Muscle of arm (tissue), 14 donors: ENCODE results near the gene TUBGCP5. TPM values are rescaled to one million over a fixed set of nuclear protein-coding genes. Genes with fewer than 3 reads are reported as not detected.
A peak's percentile ranks its signal among the peaks of the same experiment; 100 is the strongest.
"Not testable (repeated sequence)": the region's sequence is repeated elsewhere in the genome, so short reads cannot be mapped to it uniquely, and the experiment has no call there.

Experiments
- DNase-seq: peaks from one replicate; pipeline ENCODE4 v3.0.0-alpha.2; 2013
- long read RNA-seq, 11 donors: transcript quantifications; one replicate each; lab custom pipeline, GENCODE V29; 2026
- polyA plus RNA-seq, 12 donors: library from polyadenylated mRNA; unstranded; fragments of 120-200 nt; gene quantifications; one replicate each; pipeline ENCODE4 v1.2.1, GENCODE V29; 2013; ENCODE audit not compliant: insufficient read length in 12 of 12

Gene TUBGCP5
- 10 to 100 TPM in 10 of 12 donors, 1 to 10 TPM in 1, not detected in 1; 9.7 to 31.5 (median 16.2) TPM for polyA plus RNA-seq
- long read RNA-seq, donor 1, result 0 reads
- long read RNA-seq, donor 2, result 0 reads
- long read RNA-seq, donor 3, result 0 reads
- long read RNA-seq, donor 4, result 0 reads
- long read RNA-seq, donor 5, partial matches to known transcripts, result 0 of 1 reads
- long read RNA-seq, donor 5, other reads (novel, unspliced or antisense), result 0 of 1 reads
- long read RNA-seq, donor 6, result 0 reads
- long read RNA-seq, donor 7, result 0 reads
- long read RNA-seq, donor 8, result 0 reads
- long read RNA-seq, donor 9, partial matches to known transcripts, result 0 of 2 reads
- long read RNA-seq, donor 9, other reads (novel, unspliced or antisense), result 0 of 2 reads
- long read RNA-seq, donor 10, partial matches to known transcripts, result 0 of 2 reads
- long read RNA-seq, donor 10, other reads (novel, unspliced or antisense), result 0 of 2 reads
- long read RNA-seq, donor 11, result 0 reads

DNA sequence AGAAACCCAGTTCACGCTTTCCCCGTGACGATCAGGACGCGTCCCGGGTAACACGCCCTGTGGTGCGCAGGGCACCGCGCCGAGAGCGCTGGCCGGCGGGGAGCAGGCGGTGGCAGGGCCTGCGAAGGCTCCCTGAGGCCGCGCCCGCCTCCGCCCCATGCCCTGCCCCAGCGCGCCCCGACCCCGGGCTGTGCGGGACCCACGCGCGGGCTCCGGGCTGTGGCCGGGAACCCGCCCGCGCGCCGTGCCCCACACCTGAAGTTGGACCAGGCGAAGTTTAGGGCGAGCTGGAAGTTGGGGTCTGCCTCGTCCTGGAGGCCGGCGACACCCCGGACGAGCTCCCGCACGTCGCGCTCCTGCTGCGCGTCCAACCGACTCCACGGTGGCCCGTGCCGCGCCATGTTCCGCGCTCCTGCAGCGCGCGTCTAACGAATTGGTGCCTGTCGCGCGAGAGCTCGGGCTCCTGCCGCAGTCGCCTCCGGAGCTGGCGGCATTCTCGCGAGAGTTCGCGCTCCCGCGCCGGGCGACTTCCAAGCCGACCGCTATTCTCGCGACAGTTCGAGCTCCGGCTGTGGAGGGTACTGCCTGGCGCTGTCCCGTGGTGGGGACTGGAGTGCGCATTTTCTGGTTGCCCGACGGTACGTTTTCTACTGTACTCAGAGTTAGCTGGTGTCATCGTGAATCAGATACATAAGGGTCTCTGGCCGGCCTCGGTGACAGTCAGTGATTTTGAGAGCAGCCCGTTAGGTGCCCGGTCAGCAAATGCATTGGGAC, at the start of gene TUBGCP5:
Gene TUBGCP5 (minus strand): TSS at position 427 of the 774 bp plus-strand sequence. CDS start 26 bp downstream, at position 401.
- DNase-seq, result peak; percentile 98

DNA sequence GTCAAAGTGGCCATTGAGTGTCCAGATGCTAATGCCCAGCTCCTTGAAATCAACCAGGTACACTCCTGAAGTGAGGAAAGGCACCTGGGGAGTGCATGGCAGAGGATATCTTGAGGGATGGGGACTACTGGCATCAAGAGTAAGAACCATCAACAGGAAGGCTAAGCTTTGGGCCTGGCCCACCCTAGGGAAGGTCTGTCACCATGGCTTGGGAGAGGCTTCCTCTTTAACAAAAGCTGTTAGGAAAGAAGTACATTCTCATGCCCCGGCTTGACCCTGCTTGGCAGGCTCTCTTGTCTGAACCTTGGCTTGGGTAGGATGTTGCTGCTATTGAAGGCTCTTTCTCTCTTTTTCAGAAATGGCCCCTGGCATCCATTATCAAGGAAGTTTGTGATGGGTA, 43.7 kb upstream of the TUBGCP5 start:
- no peak for DNase-seq

DNA sequence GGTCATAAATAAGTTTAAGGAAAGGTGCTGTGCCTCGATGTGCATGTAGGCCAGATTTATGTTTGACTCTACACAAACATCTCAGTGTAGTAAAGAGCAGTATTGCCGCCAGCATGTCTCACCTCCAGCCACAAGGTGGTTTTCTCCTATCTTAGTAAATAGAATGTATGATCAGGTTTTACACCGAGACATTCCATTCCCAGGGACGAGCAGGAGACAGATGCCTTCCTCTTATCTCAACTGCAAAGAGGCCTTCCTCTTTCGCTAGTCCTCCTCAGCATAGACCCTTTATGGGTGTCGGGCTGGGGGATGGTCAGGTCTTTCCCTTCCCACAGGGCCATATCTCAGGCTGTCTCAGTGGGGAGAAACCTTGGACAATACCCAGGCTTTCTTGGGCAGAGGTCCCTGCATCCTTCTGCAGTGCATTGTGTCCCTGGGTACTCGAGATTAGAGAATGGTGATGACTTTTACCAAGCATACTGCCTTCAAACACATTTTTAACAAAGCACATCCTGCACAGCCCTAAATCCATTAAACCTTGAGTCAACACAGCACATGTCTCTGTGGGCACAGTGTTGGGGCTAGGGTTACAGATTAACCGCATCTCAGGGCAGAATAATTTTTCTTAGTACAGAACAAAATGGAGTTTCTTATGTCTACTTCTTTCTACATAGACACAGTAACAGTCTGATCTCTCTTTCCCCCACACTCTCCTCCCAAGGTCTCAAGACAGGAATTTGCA, 42.8 kb upstream of the TUBGCP5 start:
- not testable (repeated sequence) for DNase-seq

DNA sequence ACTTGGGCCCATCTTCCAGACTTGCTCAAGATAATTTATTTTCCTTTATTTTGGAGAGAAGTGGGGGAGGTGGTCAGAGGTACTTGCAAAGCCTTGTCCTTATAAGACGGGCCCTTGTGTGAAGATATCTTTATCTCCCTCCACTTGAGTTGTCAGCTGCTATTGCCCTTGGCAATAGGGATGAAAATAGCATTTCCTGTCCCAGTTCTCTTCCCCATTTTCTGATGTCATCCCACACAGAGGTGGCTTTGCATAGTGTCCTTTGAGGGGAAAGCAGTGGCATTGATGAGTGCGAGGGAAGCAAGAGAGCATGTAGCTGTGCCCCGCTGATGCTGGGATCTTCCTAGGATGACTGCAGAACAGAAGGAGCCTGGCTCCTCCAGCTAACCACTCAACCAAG, 41.9 kb upstream of the TUBGCP5 start:
- no peak for DNase-seq

DNA sequence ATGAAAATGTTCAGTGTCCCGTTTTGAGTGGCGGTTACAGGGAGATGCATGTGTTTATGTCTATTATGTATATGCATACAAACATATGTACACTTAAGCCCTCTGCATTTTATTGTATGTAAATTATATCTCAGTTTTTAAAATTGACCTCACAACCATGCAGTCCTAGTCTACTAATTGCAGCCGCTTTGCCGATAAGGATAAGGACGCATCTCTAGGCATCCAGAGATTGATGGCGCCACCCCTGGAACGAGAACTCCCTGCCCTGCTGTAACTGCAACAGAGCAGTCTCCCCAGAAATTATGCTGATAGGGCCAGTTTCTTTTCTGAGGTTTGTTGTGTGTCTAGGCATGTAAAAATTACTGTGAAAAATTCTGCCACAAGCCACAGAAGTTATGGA, 40.4 kb upstream of the TUBGCP5 start:
- DNase-seq, result no peak

DNA sequence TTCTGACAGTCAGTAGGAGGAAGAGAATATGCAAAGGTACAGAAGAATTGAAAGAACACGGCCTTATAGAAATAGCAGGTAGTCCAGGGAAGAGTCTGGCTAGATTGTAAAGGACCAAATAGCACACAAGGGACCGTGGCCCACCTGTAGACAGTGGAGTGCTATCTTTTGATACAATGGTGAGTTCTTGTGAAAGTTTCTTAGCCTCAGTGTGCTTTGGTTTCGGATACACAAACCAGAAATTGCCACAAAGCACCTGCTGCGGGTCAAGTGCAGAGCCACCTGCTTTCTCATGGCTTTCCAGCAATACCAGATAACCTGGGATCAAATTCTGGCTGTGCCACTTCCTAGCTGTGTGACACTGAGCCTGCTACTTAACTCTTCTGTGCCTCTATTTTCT, 36.6 kb upstream of the TUBGCP5 start:
- no peak for DNase-seq

DNA sequence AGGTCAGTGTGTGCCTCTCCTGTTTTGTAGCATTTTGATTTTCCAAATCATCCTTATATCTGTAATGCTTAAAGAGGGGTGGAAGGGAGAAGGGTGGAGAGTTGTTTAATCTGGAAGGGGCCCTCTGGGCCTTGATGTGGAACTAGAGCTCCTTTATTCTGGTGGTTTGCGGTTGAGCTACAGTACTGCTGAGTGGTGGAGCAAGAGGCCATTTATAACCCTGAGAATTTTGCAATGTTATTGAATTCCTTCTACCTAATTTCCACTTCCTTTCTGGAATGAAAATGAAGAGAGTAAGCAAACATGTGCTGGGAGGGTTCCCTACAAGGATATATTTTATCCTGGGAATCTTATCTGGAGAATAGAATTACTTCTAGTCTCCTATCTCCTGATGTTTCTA, 35.3 kb upstream of the TUBGCP5 start:
- DNase-seq, result no peak

DNA sequence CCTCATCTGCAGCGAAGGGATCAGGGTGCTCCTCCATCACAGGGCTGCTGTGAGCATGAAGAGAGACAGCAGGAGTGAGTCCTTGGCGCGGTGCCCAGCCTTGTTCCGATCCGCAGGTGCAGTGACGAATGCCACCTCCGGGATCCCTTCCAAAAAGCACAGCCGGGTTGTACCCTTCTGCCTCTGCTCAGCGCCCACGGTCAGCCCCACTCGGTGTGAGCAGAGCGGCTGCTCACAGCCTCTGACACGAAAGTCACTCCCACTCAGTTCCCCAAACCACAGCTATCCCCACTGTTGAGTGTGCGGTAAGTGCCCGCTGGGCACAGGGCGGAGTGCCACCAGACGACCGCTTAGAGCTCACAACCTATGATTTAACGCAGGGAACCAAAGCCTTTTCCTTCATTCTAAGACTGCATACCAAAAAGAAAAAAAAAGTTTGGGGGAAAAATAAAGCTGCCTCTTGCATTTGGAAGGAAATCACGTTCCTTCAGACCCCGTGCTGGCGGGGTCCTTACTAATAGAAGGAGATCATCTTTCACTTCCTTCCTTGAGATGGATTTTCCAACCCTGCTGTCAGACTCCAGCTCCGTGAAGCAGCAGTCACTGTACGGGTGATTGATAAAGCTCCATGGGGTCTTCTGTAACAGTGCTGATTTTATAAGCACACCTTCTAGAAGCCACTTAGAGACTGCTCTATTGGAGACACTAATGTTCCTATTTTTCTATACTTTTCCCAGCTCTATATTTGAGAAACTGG, 34.7 kb upstream of the TUBGCP5 start:
- DNase-seq, result no peak

DNA sequence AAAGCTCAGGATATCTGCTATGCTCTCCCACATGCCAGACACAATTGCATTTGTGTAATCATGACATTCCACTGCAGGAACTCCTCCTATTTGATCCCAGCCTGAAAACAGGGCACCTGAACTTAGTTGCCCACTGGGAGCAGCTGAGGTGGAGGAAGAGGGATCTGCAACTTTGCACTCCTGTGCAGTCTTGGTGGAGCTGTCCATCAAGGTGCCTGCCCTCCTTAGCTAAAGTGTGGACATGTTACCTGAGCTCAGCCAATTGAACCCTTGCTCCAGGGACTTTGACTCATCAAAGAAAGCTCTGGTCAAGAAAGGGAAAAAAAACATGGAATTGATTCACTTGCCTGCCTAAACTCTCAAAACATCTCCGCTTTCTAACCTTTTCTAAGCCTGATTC, 33.3 kb upstream of the TUBGCP5 start:
- no peak for DNase-seq

DNA sequence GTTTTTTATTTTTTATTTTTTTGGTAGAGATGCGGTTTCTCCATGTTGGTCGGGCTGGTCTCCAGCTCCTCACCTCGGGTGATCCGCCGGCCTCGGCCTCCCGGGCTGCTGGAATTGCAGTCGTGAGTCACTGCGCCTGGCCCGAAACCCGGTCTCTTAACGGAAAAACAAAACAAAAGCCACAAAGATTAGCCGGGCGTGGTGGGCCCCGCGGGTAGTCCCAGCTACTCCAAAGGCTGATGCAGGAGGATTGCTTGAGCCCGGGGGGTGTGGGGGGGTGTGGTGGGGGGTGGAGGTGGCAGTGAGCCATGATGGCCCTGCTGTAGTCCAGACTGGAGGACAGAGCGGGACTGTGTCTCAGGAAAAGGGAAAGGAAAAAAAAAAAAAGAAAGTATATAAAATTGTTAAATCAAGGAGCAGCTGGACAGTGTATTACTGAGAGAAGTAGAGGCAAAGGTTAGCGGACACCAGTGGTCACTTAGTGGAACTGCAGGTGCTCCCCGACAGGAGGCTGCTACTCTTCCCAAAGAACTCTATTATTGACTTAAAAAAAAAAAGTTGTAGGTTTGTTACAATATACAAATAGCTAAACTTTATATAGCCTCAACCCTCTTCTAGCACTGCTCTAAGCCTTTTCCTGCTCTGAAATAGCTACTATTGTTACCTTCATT, 30.3 kb upstream of the TUBGCP5 start:
- no peak for DNase-seq

DNA sequence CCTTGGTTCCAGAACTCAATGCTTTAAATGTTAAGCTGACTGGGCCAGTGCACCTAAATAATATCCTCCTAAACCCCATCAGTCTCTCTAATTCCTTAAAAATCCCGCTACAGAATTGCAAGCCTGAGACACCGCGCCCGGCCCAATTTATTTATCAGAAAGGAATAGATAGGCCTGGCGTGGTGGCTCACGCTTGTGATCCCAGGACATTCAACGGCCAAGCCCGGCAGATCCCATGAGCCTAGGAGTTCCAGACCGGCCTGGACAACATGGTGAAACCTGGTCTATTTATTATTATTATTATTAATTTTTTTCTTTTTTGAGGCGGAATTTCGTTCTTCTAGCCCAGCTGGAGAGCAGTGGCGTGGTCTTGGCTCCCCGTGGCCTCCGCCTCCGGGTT, 28.0 kb upstream of the TUBGCP5 start:
- no peak for DNase-seq

DNA sequence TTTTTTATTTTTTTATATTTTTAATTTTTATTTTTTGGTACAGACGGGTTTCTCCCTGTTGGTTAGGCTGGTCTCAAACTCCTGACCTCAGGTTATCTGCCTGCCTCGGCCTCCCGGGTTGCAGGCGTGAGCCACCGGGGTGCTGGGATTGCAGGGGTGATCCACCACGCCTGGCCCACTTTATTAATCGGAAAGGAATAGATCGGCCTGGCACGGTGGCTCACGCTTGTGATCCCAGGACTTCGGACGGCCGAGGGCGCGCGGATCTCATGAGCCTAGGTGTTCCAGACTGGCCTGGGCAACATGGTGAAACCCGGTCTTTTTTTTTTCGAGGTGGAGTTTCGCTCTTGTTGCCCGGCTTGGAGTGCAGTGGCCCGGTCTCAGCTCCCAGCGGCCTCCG, 26.5 kb upstream of the TUBGCP5 start:
- no peak for DNase-seq

DNA sequence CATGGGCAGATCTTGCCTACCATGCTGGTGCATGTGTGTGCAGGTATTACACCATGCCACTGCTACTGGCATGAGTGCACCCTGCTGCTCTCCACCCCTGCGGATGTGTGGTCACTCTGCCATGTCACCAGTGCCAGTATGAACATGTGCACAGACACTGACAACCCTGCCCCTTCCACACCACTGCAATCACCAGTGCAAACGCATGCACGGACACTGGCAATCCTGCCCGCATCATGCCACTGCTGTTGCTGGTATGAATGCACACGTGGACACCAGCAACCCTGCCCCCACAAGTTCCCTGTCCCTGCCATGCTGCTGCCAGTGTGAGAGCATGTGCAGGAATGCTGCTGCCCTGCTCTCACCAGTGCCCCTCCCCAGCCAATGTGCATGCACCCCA, 24.8 kb upstream of the TUBGCP5 start:
- DNase-seq, result no peak

DNA sequence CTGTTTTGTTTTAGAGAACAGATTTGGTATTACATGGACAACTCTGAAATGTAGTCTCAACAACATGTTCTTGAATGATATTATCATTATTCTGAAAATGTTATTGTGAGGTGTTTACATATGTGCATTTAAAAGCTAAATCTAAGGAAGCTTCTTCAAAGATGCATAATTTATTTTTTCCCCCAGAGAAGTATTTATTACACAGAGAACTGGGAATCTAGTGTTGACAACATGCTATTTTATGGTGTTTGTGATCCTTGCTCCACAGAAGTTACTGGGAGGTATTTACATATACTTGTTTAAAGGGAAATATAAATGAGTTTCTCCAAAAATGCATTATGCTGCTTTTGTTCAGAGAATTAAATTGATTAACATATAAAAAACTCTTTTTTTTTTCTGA, 18.3 kb upstream of the TUBGCP5 start:
- DNase-seq, result no peak

DNA sequence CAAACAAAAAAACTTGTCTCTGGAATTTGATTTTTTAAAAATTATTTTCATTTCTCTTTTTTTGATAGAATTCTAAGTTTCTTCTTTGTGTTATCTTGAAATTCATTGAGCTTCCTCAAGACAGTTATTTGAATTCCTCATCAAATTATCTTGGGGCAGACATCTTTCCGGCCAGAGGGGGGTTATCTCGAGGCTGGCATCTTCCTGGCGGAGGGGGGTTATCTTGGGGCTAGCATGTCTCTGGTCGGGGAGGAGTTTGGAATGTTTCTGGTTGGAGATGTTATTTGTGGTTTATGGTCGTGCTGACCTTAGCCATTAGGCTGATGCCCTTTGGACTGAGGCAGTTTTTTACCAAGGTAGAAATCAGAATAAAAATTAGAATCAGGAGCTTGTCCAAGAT, 15.9 kb upstream of the TUBGCP5 start:
- DNase-seq, result no peak

DNA sequence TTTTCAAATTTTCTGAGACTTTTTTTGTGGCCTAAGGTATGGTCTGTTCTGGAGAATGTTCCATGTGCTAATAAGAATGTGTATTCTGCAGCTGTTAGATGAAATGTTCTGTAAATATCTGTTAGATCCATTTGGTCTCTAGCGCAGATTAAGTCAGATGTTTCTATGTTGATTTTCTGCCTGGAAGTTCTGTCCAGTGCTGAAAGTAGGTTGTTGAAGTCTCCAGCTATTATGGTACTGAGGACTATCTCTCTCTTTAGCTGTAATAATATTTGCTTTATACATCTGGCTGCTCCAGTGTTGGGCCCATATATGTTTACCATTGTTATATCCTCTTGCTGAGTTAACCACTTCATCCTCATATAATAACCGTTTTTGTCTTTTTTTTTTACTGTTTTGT, 13.2 kb upstream of the TUBGCP5 start:
- no peak for DNase-seq

DNA sequence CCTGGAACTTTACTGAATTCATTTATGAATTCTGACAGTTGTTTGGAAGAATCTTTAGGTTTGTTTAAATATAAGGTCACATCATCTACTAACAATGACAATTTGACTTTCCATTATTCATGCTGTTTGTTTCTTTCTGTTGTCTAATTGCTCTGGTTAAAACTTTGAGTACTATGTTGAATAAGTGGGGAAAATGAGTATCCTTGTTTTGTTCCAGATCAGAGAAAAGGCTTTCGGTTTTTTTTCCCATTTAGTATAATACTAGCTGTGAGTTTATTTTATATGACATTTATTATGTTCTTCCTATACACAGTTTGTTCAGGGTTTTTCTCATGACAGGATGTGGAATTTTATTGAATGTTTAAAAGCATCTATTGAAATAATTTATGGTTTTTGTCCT, 11.3 kb upstream of the TUBGCP5 start:
- no peak for DNase-seq

DNA sequence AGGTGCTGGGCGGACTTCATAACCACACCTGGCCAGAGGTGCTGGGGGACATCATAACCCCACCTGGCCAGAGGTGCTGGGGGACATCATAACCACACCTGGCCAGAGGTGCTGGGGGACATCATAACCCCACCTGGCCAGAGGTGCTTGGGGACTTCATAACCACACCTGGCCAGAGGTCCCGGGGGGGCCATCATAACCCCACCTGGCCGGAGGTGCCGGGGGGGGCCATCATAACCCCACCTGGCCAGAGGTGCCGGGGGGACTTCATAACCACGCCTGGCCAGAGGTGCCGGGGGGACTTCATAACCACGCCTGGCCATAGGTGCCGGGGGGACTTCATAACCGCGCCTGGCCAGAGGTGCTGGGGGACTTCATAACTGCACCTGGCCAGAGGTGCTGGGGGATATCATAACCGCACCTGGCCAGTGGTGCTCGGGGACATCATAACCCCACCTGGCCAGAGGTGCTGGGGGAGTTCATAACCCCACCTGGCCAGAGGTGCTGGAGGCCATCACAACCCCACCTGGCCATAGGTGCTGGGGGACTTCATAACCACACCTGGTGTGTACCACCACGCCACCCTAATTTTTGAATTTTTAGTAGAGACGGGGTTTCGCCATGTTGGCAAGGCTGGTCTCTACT, 10.7 kb upstream of the TUBGCP5 start:
- no peak for DNase-seq

DNA sequence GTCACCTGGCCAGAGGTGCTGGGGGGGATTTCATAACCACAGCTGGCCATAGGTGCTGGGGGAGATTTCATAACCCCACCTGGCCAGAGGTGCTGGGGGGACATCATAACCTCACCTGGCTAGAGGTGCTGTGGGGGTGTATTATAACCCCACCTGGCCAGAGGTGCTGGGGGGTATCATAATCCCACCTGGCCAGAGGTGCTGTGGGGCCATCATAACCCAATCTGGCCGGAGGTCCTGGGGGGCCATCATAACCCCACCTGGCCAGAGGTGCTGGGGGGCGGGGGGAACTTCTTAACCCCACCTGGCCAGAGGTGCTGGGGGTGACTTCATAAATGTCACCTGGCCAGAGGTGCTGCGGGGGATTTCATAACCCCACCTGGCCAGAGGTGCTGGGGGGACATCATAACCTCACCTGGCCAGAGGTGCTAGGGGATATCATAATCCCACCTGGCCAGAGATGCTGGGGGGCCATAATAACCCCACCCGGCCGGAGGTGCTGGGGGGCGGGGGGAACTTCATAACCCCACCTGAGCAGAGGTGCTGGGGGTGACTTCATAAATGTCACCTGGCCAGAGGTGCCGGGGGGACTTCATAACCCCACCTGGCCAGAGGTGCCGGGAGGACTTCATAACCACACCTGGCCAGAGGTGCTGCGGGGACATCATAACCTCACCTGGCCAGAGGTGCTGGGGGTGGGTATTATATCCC, 9.4 kb upstream of the TUBGCP5 start:
- DNase-seq, result not testable (repeated sequence)

DNA sequence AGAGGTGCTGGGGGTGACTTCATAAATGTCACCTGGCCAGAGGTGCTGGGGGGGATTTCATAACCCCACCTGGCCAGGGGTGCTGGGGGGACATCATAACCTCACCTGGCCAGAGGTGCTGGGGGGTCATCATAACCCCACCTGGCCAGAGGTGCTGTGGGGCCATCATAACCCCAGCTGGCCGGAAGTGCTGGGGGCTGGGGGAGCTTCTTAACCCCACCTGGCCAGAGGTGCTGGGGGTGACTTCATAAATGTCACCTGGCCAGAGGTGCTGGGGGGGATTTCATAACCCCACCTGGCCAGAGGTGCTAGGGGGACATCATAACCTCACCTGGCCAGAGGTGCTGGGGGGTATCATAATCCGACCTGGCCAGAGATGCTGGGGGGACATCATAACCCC, 4.6 kb upstream of the TUBGCP5 start:
- DNase-seq, result not testable (repeated sequence)
